ENCODE results near the gene DCC. TPM values are rescaled to one million over a fixed set of nuclear protein-coding genes. Genes with fewer than 3 reads are reported as not detected.

Gene DCC
- polyA plus RNA-seq, 1 of the 3 experiments (the other 2 are of a cell fraction), result 0.20 TPM

DNA sequence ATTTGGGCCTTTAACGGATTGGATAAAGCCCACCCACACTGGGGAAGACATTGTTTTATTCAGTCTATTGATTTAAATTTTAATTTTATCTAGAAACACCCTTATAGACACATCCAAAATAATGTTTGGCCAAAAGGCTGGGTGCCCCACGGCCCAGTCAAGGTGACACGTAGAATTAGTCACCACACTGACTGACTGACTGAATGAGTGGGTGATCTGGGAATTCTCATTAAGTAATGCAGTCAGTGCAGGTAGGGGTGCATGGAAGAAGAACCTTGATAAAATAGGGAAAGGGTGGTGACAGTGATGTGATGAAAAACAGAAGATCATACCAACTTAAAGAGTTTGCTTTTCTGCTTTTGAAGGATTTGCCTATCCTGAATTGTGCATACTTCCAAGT is 554.8 kb downstream of the DCC start:
- no peaks in the 10 kb centered on the region for H3K79me2 ChIP-seq (ENCODE audit: insufficient read depth)
- 21% methylated on average over 3 of the region's 3 CpGs for WGBS (ENCODE audit: low lambda C conversion rate)
- H3F3A ChIP-seq (replicated peaks; ENCODE audit: insufficient read depth), result no peaks in the 10 kb centered on the region
- H4K20me1 ChIP-seq (ENCODE audit: insufficient read depth), result no peaks in the 10 kb centered on the region
- no peak for DNase-seq
- H3K9ac ChIP-seq, result no peak overlapping the region
- no peak overlapping the region for H3K4me2 ChIP-seq
- H3K4me1 ChIP-seq (ENCODE audit: control insufficient read depth in 1 of 2, insufficient read depth in 2 of 2, low read depth in 1 of 2, low read length in 1 of 2), result peaks cover 4 to 9% of the 10 kb centered on the region in 2 experiments; a peak in 3 of 4 replicates
- no peak overlapping the region for H2AFZ ChIP-seq (ENCODE audit: low read depth)
- no peaks in the 10 kb centered on the region for H3K9me2 ChIP-seq
- H3K9me3 ChIP-seq, result no peaks in the 10 kb centered on the region
- CTCF ChIA-PET, result no interaction called here
- H3K27me3 ChIP-seq (ENCODE audit: insufficient read depth), result no peaks in the 10 kb centered on the region
- TF ChIP-seq FOSL2 (IDR thresholded peaks at IDR 0.05; ENCODE audit: borderline replicate concordance, low read depth), result no peak
- TF ChIP-seq, protein P1, sequence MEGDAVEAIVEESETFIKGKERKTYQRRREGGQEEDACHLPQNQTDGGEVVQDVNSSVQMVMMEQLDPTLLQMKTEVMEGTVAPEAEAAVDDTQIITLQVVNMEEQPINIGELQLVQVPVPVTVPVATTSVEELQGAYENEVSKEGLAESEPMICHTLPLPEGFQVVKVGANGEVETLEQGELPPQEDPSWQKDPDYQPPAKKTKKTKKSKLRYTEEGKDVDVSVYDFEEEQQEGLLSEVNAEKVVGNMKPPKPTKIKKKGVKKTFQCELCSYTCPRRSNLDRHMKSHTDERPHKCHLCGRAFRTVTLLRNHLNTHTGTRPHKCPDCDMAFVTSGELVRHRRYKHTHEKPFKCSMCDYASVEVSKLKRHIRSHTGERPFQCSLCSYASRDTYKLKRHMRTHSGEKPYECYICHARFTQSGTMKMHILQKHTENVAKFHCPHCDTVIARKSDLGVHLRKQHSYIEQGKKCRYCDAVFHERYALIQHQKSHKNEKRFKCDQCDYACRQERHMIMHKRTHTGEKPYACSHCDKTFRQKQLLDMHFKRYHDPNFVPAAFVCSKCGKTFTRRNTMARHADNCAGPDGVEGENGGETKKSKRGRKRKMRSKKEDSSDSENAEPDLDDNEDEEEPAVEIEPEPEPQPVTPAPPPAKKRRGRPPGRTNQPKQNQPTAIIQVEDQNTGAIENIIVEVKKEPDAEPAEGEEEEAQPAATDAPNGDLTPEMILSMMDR (IDR thresholded peaks at IDR 0.05), result no peak
- TF ChIP-seq JUND (IDR thresholded peaks at IDR 0.05), result no peak
- TF ChIP-seq, protein P2, sequence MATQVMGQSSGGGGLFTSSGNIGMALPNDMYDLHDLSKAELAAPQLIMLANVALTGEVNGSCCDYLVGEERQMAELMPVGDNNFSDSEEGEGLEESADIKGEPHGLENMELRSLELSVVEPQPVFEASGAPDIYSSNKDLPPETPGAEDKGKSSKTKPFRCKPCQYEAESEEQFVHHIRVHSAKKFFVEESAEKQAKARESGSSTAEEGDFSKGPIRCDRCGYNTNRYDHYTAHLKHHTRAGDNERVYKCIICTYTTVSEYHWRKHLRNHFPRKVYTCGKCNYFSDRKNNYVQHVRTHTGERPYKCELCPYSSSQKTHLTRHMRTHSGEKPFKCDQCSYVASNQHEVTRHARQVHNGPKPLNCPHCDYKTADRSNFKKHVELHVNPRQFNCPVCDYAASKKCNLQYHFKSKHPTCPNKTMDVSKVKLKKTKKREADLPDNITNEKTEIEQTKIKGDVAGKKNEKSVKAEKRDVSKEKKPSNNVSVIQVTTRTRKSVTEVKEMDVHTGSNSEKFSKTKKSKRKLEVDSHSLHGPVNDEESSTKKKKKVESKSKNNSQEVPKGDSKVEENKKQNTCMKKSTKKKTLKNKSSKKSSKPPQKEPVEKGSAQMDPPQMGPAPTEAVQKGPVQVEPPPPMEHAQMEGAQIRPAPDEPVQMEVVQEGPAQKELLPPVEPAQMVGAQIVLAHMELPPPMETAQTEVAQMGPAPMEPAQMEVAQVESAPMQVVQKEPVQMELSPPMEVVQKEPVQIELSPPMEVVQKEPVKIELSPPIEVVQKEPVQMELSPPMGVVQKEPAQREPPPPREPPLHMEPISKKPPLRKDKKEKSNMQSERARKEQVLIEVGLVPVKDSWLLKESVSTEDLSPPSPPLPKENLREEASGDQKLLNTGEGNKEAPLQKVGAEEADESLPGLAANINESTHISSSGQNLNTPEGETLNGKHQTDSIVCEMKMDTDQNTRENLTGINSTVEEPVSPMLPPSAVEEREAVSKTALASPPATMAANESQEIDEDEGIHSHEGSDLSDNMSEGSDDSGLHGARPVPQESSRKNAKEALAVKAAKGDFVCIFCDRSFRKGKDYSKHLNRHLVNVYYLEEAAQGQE (IDR thresholded peaks at IDR 0.05; ENCODE audit: low read depth, low read length), result no peak
- TF ChIP-seq, protein P3, sequence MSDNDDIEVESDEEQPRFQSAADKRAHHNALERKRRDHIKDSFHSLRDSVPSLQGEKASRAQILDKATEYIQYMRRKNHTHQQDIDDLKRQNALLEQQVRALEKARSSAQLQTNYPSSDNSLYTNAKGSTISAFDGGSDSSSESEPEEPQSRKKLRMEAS (IDR thresholded peaks at IDR 0.05; ENCODE audit: low read depth), result no peak
- no peak for TF ChIP-seq TCF12 (IDR thresholded peaks at IDR 0.05)
- no peak for TF ChIP-seq POLR2AphosphoS5 (IDR thresholded peaks at IDR 0.05; ENCODE audit: low read depth, low read length)
- TF ChIP-seq SMC3 (IDR thresholded peaks at IDR 0.05; ENCODE audit: low read depth, low read length), result no peak
- no peak for TF ChIP-seq EZH2phosphoT487 (IDR thresholded peaks at IDR 0.05; ENCODE audit: borderline replicate concordance, low read depth)
- no peak for TF ChIP-seq GABPA (IDR thresholded peaks at IDR 0.05; ENCODE audit: low read depth)
- no peak for TF ChIP-seq FOXJ3 (CRISPR knock-in tag; IDR thresholded peaks at IDR 0.05)
- no peak for TF ChIP-seq RXRA (IDR thresholded peaks at IDR 0.05; ENCODE audit: borderline replicate concordance, low read depth)
- no peak for TF ChIP-seq CHD2 (IDR thresholded peaks at IDR 0.05; ENCODE audit: low read length, partially characterized antibody)
- TF ChIP-seq, protein P4, sequence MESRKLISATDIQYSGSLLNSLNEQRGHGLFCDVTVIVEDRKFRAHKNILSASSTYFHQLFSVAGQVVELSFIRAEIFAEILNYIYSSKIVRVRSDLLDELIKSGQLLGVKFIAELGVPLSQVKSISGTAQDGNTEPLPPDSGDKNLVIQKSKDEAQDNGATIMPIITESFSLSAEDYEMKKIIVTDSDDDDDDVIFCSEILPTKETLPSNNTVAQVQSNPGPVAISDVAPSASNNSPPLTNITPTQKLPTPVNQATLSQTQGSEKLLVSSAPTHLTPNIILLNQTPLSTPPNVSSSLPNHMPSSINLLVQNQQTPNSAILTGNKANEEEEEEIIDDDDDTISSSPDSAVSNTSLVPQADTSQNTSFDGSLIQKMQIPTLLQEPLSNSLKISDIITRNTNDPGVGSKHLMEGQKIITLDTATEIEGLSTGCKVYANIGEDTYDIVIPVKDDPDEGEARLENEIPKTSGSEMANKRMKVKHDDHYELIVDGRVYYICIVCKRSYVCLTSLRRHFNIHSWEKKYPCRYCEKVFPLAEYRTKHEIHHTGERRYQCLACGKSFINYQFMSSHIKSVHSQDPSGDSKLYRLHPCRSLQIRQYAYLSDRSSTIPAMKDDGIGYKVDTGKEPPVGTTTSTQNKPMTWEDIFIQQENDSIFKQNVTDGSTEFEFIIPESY (IDR thresholded peaks at IDR 0.05; ENCODE audit: borderline replicate concordance, low read depth), result no peak
- TF ChIP-seq, protein P5, sequence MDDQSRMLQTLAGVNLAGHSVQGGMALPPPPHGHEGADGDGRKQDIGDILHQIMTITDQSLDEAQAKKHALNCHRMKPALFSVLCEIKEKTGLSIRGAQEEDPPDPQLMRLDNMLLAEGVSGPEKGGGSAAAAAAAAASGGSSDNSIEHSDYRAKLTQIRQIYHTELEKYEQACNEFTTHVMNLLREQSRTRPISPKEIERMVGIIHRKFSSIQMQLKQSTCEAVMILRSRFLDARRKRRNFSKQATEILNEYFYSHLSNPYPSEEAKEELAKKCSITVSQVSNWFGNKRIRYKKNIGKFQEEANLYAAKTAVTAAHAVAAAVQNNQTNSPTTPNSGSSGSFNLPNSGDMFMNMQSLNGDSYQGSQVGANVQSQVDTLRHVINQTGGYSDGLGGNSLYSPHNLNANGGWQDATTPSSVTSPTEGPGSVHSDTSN (IDR thresholded peaks at IDR 0.05), result no peak
- no peaks in the 10 kb centered on the region for H3K36me3 ChIP-seq (replicated peaks in 1 of 2; ENCODE audit: control insufficient read depth in 1 of 2, insufficient read depth in 2 of 2, low read length in 1 of 2)
- H3K4me3 ChIP-seq (ENCODE audit: low read depth in 2 of 2, low read length in 1 of 2), result no peak overlapping the region
- POLR2A ChIA-PET, result no interaction called here
- no peak overlapping the region for H3K27ac ChIP-seq (ENCODE audit: low read depth in 2 of 2, low read length in 1 of 2)
